Endothelial cell (in vitro differentiated cells): ENCODE measurements around the gene DGLUCY. TPM values are rescaled to one million over a fixed set of nuclear protein-coding genes. Genes with fewer than 3 reads are reported as not detected.

Experiments
- DNase-seq: peaks from one replicate; pipeline ENCODE4 v3.0.0; 2021; ENCODE audit warnings: low spot score
- H3K27ac Mint-ChIP-seq: one replicate; pipeline ENCODE4 v1.8.0; 2021; ENCODE audit warnings: mixed read lengths, inconsistent platforms; ENCODE audit not compliant: unreplicated experiment
- H3K27me3 Mint-ChIP-seq: one replicate; pipeline ENCODE4 v1.8.0; 2021; ENCODE audit warnings: mild to moderate bottlenecking, moderate library complexity, mixed read lengths, inconsistent platforms; ENCODE audit not compliant: unreplicated experiment
- H3K36me3 Mint-ChIP-seq: one replicate; pipeline ENCODE4 v1.8.0; 2021; ENCODE audit warnings: mild to moderate bottlenecking, low read depth, mixed read lengths, inconsistent platforms; ENCODE audit not compliant: unreplicated experiment
- H3K4me1 Mint-ChIP-seq: one replicate; pipeline ENCODE4 v1.8.0; 2021; ENCODE audit warnings: mild to moderate bottlenecking, mixed read lengths, inconsistent platforms; ENCODE audit not compliant: unreplicated experiment
- H3K4me3 Mint-ChIP-seq: one replicate; pipeline ENCODE4 v1.8.0; 2021; ENCODE audit warnings: mild to moderate bottlenecking, mixed read lengths, inconsistent platforms; ENCODE audit not compliant: unreplicated experiment
- H3K9me3 Mint-ChIP-seq: one replicate; pipeline ENCODE4 v1.8.0; 2021; ENCODE audit warnings: mixed read lengths, inconsistent platforms; ENCODE audit not compliant: unreplicated experiment
- total RNA-seq: library from RNA; stranded (reverse); fragmentation: NEBNext Ultra II Directional; extraction: Animal tissue kit (Norgen Biotek cat#: 25700); gene quantifications from one replicate; pipeline ENCODE4 v1.2.1, GENCODE V29; 2021; ENCODE audit not compliant: unreplicated experiment
- TF ChIP-seq, protein P1 (sequence below): fragments of 200-600 bp; sonication (generic); IDR thresholded peaks from one replicate; pipeline ENCODE4 v1.5.0; 2021; ENCODE audit warnings: antibody characterized with exemption; ENCODE audit not compliant: unreplicated experiment

DGLUCY gene
- total RNA-seq, 1 donor from 2014 or later = 65.1 TPM

DNA sequence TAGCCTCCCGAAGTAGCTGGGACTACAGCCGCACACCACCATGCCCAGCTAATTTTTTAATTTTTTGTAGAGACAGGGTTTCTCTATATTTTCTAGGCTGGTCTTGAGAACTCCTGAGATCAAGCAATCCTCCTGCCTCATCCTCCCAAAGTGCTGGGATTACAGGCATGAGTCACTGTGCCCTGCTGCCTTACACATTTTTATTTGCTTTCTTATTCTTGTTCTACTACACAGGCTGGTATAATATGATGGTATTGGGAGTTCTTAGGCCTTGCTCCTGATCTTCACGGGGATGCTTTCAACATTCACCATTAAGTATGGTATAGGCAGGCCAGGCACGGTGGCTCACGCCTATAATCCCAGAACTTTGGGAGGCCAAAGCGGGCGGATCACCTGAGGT, 21.2 kb downstream of the DGLUCY start:
- Mint-ChIP-seq H3K9me3 (no peaks in the 10 kb centered on the region), H3K27me3 (peaks cover 2% of the 10 kb centered on the region), H3K4me1 (peaks cover 12% of the 10 kb centered on the region), H3K36me3 (no peaks in the 10 kb centered on the region), H3K4me3 (no peak overlapping the region), H3K27ac (no peak overlapping the region)
- TF ChIP-seq, protein P1, sequence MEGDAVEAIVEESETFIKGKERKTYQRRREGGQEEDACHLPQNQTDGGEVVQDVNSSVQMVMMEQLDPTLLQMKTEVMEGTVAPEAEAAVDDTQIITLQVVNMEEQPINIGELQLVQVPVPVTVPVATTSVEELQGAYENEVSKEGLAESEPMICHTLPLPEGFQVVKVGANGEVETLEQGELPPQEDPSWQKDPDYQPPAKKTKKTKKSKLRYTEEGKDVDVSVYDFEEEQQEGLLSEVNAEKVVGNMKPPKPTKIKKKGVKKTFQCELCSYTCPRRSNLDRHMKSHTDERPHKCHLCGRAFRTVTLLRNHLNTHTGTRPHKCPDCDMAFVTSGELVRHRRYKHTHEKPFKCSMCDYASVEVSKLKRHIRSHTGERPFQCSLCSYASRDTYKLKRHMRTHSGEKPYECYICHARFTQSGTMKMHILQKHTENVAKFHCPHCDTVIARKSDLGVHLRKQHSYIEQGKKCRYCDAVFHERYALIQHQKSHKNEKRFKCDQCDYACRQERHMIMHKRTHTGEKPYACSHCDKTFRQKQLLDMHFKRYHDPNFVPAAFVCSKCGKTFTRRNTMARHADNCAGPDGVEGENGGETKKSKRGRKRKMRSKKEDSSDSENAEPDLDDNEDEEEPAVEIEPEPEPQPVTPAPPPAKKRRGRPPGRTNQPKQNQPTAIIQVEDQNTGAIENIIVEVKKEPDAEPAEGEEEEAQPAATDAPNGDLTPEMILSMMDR = no peak
- DNase-seq = no peak

DNA sequence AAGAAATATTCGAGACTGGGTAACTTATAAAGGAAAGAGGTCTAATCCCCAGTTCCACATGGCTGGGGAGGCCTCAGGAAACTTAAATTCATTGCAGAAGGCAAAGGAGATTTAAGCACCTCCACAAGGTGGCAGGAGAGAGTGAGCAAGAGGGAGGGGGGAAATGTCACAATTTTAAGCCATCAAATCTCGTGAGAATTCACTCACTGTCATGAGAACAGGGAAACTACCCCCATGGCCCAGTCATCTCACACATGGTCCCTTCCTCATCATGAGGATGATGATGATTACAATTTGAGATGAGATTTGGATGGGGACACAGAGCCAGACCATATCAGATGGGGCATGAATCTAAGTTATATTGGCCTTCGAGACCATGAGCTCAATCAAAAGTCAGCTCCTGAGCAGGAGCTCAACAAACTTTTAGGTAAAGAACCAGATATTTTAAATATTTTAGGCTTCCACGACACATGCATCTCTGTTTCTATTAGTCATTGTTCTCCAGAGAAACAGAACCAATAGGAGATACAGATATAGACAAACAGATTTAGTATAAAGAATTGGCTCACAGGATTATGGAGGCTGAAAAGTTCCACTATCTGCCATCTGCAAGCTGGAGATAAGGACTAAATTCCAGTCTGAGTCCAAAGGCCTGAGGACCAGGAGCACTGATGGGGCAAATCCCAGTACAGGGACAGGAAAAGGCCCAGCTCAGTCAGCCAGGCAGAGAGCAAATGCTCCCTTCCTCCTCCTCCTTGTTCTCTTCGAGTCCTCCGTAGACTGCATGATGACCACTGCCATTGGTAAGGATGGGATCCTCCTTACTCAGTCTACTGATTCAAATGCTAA, 24.9 kb downstream of the DGLUCY start:
- DNase-seq = peak; percentile 47
- TF ChIP-seq, protein P1 = peak; percentile 52
- Mint-ChIP-seq H3K4me3 (no peak overlapping the region), H3K9me3 (no peaks in the 10 kb centered on the region), H3K4me1 (peaks cover 42% of the 10 kb centered on the region), H3K36me3 (no peaks in the 10 kb centered on the region), H3K27me3 (peaks cover 6% of the 10 kb centered on the region), H3K27ac (peak overlapping the region; percentile 78)

DNA sequence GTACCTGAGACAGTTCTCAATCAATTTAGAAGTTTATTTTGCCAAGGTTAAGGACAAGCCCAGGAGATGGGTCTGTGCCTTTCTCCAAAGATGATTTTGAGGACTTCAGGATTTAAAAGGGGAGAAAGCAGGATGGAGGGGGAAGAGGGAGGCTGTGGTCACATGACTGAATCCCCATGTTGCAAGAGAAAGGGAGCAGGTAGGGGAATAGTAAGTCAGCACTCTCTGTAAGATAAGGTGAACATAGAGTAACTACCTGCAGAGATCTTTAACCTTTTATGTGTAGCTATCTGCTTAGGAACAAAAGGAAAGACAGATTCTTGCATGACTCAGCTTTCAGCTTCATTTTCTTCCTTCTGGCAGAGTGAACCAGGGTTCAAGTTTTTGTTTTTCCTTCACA, 25.9 kb downstream of the DGLUCY start:
- H3K27ac Mint-ChIP-seq = peak overlapping the region; percentile 80
- peaks cover 10% of the 10 kb centered on the region for H3K27me3 Mint-ChIP-seq
- no peaks in the 10 kb centered on the region for H3K9me3 Mint-ChIP-seq
- H3K4me1 Mint-ChIP-seq = peaks cover 52% of the 10 kb centered on the region
- no peaks in the 10 kb centered on the region for H3K36me3 Mint-ChIP-seq
- TF ChIP-seq, protein P1 = no peak
- H3K4me3 Mint-ChIP-seq = no peak overlapping the region
- DNase-seq = no peak

DNA sequence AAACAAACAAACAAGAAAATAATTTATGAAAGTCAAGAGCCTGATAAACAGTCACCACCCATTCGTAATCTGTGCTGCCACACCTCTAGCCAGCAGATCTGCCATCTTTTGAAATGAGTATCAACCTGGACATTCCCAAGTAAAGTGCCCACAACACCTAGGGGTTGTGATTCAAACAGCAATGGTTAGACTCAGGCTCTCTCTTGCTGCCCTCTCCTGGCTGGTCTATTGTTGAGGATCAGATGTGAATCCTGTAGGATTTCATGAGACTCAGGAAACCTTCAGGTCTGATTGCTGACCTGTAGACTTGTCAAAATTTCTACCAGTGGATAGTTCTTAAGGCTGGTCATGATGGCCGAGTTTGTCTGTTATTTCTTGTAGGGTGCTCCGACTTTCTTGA, 26.8 kb downstream of the DGLUCY start:
- Mint-ChIP-seq H3K36me3 (no peaks in the 10 kb centered on the region), H3K27me3 (peaks cover 12% of the 10 kb centered on the region), H3K9me3 (no peaks in the 10 kb centered on the region), H3K27ac (peak overlapping the region; percentile 61), H3K4me1 (peaks cover 61% of the 10 kb centered on the region), H3K4me3 (peak overlapping the region; percentile 48)
- DNase-seq = peak; percentile 32
- TF ChIP-seq, protein P1 = no peak

DNA sequence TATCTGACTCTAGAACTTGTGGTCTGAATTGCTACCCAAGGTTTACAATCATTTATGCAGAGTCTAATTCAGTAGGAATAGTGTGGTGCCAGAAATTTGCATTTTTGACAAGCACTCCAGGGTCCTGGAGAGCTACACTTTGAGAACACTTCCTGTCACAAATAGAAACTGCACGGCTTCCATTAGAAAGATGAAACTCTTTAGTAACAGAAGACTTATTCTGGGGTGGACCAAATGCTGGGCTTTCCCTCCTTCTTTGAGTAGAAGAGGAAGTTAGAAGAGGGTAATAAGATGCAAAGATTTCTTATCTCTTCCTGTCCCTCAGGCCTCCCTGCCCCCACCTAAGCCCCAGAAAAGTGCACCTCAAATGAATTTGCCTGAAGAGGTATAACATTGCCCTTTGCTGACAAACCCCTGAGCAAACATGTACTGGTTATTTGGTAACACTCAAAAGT, 28.4 kb downstream of the DGLUCY start:
- Mint-ChIP-seq H3K4me1 (peaks cover 70% of the 10 kb centered on the region), H3K27ac (peak overlapping the region; percentile 48), H3K27me3 (peaks cover 18% of the 10 kb centered on the region), H3K4me3 (no peak overlapping the region), H3K36me3 (peaks cover 3% of the 10 kb centered on the region), H3K9me3 (no peaks in the 10 kb centered on the region)
- no peak for DNase-seq
- TF ChIP-seq, protein P1 = no peak
